ENCODE results near the gene P3H1. TPM values are rescaled to one million over a fixed set of nuclear protein-coding genes. Genes with fewer than 3 reads are reported as not detected.
A peak's percentile ranks its signal among the peaks of the same experiment; 100 is the strongest.

The P3H1 gene
- total RNA-seq, 4 donors from 2014 or later: 19.4 to 151 (median 27.9) TPM

GRCh38 chr1:42735477-42736105, 31.2 kb downstream of the P3H1 start:
- H3K27ac ChIP-seq: no peak overlapping the region
- TF ChIP-seq POLR2A (IDR thresholded peaks at IDR 0.05) (no peak), CTCF (IDR thresholded peaks at IDR 0.05) (no peak)

GRCh38 chr1:42735056-42735455, 31.8 kb downstream of the P3H1 start:
- peaks cover 0 to 17% (median 3%) of the 10 kb centered on the region in 4 donors for H3K4me1 ChIP-seq
- no peak for TF ChIP-seq CTCF (IDR thresholded peaks at IDR 0.05)
- TF ChIP-seq POLR2A (IDR thresholded peaks at IDR 0.05): no peak
- no peak overlapping the region for H3K27ac ChIP-seq
- no peak overlapping the region for H3K4me3 ChIP-seq
- H3K36me3 ChIP-seq: no peaks in the 10 kb centered on the region
- DNase-seq: no peak
- no peaks in the 10 kb centered on the region for H3K27me3 ChIP-seq
- no peaks in the 10 kb centered on the region for H3K9me3 ChIP-seq

More at GRCh38 chr1:42735477-42736105, 31.2 kb downstream of the P3H1 start:
- Histone ChIP-seq H3K4me1 (peaks cover 0 to 17% (median 3%) of the 10 kb centered on the region in 4 donors), H3K27me3 (no peaks in the 10 kb centered on the region), H3K9me3 (no peaks in the 10 kb centered on the region), H3K4me3 (no peak overlapping the region), H3K36me3 (no peaks in the 10 kb centered on the region)
- peak in 1 of 3 donors; percentile 65 for DNase-seq

DNA sequence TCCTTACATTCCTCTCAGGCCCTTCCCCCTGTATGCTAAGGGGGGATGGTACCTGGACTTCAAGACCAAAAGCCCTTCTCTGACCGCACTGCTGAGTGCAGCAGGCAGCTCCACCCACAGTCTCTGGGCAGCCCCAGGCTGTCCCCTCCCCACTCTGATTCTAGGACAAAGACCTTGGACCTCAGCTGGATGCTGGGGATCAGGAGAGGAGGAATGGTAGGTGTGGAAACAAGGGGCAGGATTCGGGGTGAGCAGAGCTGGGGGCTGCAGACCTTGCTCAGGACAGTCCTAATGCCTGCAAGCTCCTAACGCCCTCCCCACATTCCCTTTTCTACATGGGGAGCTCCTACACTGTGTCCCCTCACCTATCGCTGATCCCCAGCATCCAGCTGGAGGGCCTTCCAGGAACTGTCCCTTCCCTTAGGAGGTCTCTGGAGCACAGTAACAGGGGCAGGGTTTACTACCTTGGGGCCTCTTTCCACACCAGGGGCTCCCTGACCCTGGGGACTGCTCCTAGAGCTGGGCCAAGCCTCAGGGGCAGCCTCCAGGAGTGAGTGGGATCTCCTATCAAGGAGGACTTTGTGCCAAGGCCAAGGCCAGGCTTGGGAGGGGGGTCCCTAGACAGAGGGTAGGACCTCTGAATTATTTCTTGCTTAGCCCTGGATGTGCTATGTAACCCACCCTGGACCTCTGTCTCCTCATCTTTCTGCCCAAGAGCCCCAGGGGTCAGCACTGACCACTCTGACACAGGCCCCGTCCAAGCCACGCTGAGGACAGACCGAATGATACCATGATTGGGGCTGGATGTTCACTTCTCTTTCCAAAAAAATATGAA, 32.4 kb downstream of the P3H1 start:
- H3K4me1 ChIP-seq: peaks cover 0 to 17% (median 3%) of the 10 kb centered on the region in 4 donors
- TF ChIP-seq POLR2A (IDR thresholded peaks at IDR 0.05): no peak
- TF ChIP-seq CTCF (IDR thresholded peaks at IDR 0.05): no peak

DNA sequence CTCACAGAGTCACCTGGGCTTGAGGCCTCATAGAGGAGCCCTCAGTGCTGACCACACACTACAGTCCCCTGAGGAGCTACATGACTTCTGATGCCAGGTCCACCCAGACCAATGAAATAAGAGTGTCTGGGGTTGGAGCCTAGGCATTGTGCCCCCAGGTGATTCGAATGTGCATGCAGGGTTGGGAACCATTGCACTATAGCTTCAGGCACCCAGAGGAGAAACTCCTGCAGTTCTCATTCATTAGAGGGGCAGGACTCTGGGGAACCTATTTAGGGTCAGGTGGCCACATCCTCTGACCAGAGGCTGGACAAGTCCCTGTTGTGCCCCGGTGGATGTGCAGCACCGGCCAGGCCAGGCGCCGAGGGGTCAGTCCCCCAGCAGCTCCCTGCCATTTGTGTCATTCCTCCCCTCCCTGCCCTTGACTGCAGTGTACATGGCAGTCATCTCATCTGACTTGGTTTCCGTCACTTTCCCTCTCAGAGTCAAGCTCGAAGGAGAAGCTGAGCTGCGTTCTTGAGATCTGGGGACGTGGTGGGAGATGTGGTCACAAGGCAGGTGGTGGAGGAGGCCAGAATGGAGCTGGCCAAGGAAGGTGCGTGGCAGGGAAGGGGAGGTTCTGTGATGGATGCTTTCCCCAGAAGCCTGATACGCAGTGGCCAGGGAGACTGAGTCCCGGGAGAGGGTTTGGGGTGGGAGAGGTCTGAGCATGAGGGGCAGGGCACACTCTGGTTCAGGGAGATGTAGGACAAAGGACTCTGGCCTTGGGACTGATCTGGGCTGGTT, 33.2 kb downstream of the P3H1 start:
- no peak overlapping the region for H3K4me3 ChIP-seq
- H3K27ac ChIP-seq: no peak overlapping the region
- H3K27me3 ChIP-seq: no peaks in the 10 kb centered on the region
- no peak for DNase-seq
- H3K4me1 ChIP-seq: peaks cover 0 to 17% (median 3%) of the 10 kb centered on the region in 4 donors
- no peaks in the 10 kb centered on the region for H3K9me3 ChIP-seq
- no peaks in the 10 kb centered on the region for H3K36me3 ChIP-seq
- TF ChIP-seq CTCF (IDR thresholded peaks at IDR 0.05): no peak

More for the DNA sequence above, 32.4 kb downstream of the P3H1 start:
- Histone ChIP-seq H3K27ac (no peak overlapping the region), H3K27me3 (no peaks in the 10 kb centered on the region), H3K9me3 (no peaks in the 10 kb centered on the region), H3K36me3 (no peaks in the 10 kb centered on the region), H3K4me3 (no peak overlapping the region)
- no peak for DNase-seq

DNA sequence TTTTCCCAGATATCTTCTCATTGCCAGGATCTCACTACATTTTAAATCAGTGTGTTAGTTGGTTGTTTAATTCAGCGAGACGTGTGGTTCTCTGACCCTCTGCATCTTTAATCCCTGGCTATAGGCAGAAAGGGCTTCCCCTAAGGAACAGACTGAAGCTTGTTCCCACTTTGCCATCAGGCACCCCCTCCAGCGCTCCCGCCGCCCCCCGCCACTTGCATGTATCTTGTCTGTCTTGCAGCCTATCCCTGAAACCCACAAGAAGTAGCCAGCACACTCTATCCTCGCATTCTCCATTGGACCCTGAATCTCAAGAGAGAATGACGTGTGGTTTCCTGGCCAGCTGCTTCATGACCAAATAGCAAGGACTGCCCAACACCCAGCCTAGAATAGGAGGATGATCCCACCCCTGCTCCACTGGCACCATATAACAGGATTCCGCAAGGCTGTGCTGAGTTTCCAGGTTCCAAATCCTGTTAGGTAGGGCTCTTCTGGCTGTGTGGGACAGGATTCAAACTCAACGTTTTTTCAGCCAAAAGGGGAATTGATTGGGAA, 34.6 kb downstream of the P3H1 start:
- Histone ChIP-seq H3K27me3 (no peaks in the 10 kb centered on the region), H3K4me3 (no peak overlapping the region), H3K36me3 (no peaks in the 10 kb centered on the region), H3K27ac (no peak overlapping the region), H3K4me1 (peaks cover 0 to 17% (median 3%) of the 10 kb centered on the region in 4 donors), H3K9me3 (no peaks in the 10 kb centered on the region)
- no peak for DNase-seq
- TF ChIP-seq POLR2A (IDR thresholded peaks at IDR 0.05): no peak
- TF ChIP-seq CTCF (IDR thresholded peaks at IDR 0.05): no peak
